Right lobe of liver (tissue), 6 donors: ENCODE measurements around the gene POU3F1. TPM values are rescaled to one million over a fixed set of nuclear protein-coding genes. Genes with fewer than 3 reads are reported as not detected.

Source experiments
- ATAC-seq, 4 donors: fragments of 200-7000 bp; cut with Tn5 transposase; one replicate each; pipeline ENCODE4 v1.9.1; 2020; ENCODE audit warnings: mild to moderate bottlenecking in 4 of 4, moderate library complexity in 4 of 4
- DNase-seq, 3 donors: peaks; one replicate each; pipeline ENCODE4 v3.0.0-alpha.2; 2020
- H3K27ac ChIP-seq, 3 donors: fragments of 200-600 bp; one replicate each; pipeline ENCODE4 v1.8.0; 2022
- H3K27me3 ChIP-seq, 2 donors: fragments of 200-600 bp; one replicate each; pipeline ENCODE4 v1.8.0; 2022
- H3K36me3 ChIP-seq, 4 donors: fragments of 200-600 bp; sonication (generic) in 1 of 4; one replicate each; pipeline versions ENCODE4 v1.5.1 to v1.8.0; 2017 to 2022; ENCODE audit warnings: control low read depth in 1 of 4
- H3K4me1 ChIP-seq, 4 donors: fragments of 200-600 bp; sonication (generic) in 1 of 4; one replicate each; pipeline versions ENCODE4 v1.5.1 to v1.8.0; 2017 to 2022; ENCODE audit warnings: control low read depth in 1 of 4
- H3K4me3 ChIP-seq, 3 donors: fragments of 200-600 bp; one replicate each; pipeline ENCODE4 v1.8.0; 2022
- H3K9me3 ChIP-seq, 4 donors: fragments of 200-600 bp; sonication (generic) in 1 of 4; one replicate each; pipeline versions ENCODE4 v1.5.1 to v1.8.0; 2017 to 2022; ENCODE audit warnings: control low read depth in 1 of 4
- POLR2A ChIP-seq: fragments of 450-650 bp; IDR thresholded peaks from one replicate; pipeline ENCODE4 v1.6.1; 2017; ENCODE audit warnings: antibody characterized with exemption, mild to moderate bottlenecking
- WGBS: methylation state at CpG from one replicate; pipeline ENCODE4 v1.1.6; 2018; ENCODE audit warnings: low coverage, low lambda C conversion rate; ENCODE audit not compliant: insufficient coverage; ENCODE audit errors: missing lambda C conversion rate; 5-methylcytosine and 5-hydroxymethylcytosine counted together
- intact Hi-C, 2 donors: fragments of 100-400 bp; cut with DNase I; formaldehyde crosslinking; loops; one replicate each; pipeline versions ENCODE4 v1.11.2 to v1.14.1; 2022
- total RNA-seq, 6 experiments: library from RNA; depleted of rRNA in 2 of 6; stranded (reverse); fragments of >200 nt in 2 of 6; fragmentation: NEBNext Ultra II Directional in 3 of 6; extraction: Animal tissue kit (Norgen Biotek cat#: 25700) in 3 of 6; gene quantifications; one replicate each; pipeline versions ENCODE4 v1.1.0 to v1.2.4, GENCODE V29; 2016 to 2023
- TF ChIP-seq, protein P1 (sequence below), 4 donors: fragments of 200-600 bp in 3 of 4; fragments of 450-650 bp in 1 of 4; IDR thresholded peaks; one replicate each; pipeline versions ENCODE4 v1.5.1 to v1.8.0; 2016 to 2022; ENCODE audit warnings: antibody characterized with exemption in 4 of 4, mild to moderate bottlenecking in 2 of 4
- donor health status: DM: no; HTN: yes; CAD: no.
- donor health status: DM: no; HTN: no; CAD: no.
- donor health status: DM: no; HTN: no; CAD: no.
- donor health status: DM: no; HTN: yes; CAD: no.
- donor health status: DM: no; HTN: yes; CAD: no.

POU3F1 gene
- total RNA-seq, 6 experiments from 2014 or later = 0.09 TPM; not detected in 5

DNA sequence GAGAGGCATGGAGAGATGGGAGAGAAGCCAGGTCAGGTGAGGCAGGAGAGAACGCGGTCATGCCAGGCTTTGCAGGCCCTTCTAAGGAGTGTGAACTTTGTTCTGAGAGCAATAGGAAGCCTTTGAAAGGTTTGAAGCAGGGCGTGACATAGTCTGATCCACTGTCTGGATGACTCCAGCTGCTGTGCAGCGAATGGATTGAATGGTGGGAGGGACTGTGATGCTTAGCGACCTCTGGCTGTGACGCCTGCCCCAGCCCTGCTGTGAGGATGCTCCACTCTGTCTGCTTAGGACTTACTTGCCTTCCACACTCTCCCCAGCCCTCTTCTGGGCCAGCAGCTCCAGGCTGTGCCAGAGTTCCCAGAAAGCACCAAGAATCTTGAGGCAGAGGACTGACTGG, 41.8 kb upstream of the POU3F1 start:
- TF ChIP-seq POLR2A = no peak
- TF ChIP-seq, protein P1, sequence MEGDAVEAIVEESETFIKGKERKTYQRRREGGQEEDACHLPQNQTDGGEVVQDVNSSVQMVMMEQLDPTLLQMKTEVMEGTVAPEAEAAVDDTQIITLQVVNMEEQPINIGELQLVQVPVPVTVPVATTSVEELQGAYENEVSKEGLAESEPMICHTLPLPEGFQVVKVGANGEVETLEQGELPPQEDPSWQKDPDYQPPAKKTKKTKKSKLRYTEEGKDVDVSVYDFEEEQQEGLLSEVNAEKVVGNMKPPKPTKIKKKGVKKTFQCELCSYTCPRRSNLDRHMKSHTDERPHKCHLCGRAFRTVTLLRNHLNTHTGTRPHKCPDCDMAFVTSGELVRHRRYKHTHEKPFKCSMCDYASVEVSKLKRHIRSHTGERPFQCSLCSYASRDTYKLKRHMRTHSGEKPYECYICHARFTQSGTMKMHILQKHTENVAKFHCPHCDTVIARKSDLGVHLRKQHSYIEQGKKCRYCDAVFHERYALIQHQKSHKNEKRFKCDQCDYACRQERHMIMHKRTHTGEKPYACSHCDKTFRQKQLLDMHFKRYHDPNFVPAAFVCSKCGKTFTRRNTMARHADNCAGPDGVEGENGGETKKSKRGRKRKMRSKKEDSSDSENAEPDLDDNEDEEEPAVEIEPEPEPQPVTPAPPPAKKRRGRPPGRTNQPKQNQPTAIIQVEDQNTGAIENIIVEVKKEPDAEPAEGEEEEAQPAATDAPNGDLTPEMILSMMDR (IDR thresholded peaks at IDR 0.05) = no peak
- WGBS = 34% methylated on average over 2 of the region's 6 CpGs
- H3K36me3 ChIP-seq = no peaks in the 10 kb centered on the region
- intact Hi-C loops = no loop called here
- H3K9me3 ChIP-seq = no peaks in the 10 kb centered on the region
- no peaks in the 10 kb centered on the region for H3K27me3 ChIP-seq
- DNase-seq (no peak), ATAC-seq (no peak)
- no peak overlapping the region for H3K4me3 ChIP-seq
- H3K4me1 ChIP-seq = peaks cover 0 to 24% (median 9%) of the 10 kb centered on the region in 4 donors
- H3K27ac ChIP-seq = no peak overlapping the region

DNA sequence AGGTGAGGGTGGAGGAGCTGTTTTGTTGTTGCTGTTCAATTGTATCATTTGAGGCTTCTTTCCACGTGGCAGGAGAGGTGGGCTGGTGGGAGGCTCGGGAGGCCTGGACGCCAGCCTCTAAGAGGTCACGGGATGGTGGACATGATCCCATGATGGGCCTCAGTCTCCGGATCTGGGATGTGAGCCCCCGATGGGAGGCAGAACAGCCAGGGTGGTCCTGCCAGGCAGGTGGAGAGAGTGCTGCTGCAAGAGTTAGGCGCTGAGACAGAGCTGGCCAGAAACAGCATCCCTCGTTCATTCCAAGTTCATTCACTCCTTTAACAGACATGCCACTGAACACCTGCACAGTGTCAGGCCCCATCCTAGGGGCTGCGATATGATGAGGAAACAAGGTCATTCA, 41.1 kb upstream of the POU3F1 start:
- intact Hi-C loops = no loop called here
- Histone ChIP-seq H3K27me3 (no peaks in the 10 kb centered on the region), H3K9me3 (no peaks in the 10 kb centered on the region)

DNA sequence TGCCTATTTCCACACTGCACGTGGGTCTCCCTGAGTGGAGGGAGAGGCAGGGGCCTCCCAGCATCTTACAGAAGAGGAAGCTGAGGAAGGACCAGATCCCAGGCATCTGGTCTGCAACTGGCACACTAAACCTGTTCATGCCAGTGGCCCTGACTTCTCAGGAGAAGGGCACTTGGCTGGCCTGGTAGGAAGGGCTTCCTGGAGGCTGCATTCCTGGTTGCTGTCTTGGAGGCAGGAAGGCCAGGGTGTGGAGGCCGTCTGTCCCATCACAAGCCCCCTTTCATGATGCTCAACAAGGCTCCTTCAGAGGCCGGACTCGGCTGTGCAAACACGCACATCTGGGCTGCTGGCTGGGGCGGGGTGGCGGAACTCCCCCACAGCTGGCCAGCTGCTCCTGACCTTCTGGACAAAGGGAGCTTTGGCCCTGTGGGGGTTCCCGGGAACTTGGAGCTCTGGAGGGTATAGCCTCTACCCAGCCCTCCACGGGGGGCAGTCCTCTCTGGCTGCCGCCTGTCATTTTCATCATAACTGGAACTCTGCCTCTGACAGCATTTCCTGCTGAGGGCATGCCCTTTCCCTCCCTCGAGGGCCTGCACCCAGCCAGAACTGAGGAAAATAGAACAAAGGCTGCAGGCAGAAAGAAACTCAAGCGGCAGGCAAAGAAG, 39.2 kb upstream of the POU3F1 start:
- intact Hi-C loops = no loop called here
- no peak for DNase-seq
- H3K9me3 ChIP-seq = no peaks in the 10 kb centered on the region

More for the DNA sequence above, 41.1 kb upstream of the POU3F1 start:
- Histone ChIP-seq H3K36me3 (no peaks in the 10 kb centered on the region), H3K27ac (no peak overlapping the region), H3K4me1 (peaks cover 0 to 31% (median 13%) of the 10 kb centered on the region in 4 donors), H3K4me3 (no peak overlapping the region)
- no peak for DNase-seq
- no peak for ATAC-seq
- 69% methylated on average over 3 of the region's 9 CpGs for WGBS
- TF ChIP-seq, protein P1 (IDR thresholded peaks at IDR 0.05) = no peak
- TF ChIP-seq POLR2A = no peak

DNA sequence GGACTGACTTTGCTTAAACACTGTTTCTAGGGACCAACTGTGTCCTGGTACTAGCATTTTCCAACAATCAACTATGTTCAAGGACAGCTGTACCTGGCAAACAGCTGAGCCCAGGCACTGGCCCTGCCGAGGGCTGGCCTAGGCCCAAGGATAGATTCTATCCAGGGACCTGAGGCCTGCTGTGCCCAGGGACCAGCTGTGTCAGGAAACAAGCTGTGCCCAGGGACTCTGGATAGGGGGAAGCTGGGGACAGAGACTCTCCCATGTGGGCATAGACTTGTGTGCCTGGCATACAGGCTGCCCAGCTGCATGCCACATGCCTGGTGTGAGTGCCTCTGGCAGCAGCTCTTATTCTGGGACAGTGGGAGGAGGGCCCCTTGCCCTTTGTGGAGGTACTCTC, 38.1 kb upstream of the POU3F1 start:
- DNase-seq = peak; percentile 72 to 95 (median 87)
- no peak for TF ChIP-seq POLR2A
- TF ChIP-seq, protein P1 (IDR thresholded peaks at IDR 0.05) = no peak
- Histone ChIP-seq H3K4me1 (peaks cover 0 to 40% (median 17%) of the 10 kb centered on the region in 4 donors), H3K36me3 (no peaks in the 10 kb centered on the region), H3K4me3 (no peak overlapping the region), H3K27ac (peak overlapping the region in 2 of 3 donors; percentile 52 to 60), H3K27me3 (no peaks in the 10 kb centered on the region), H3K9me3 (no peaks in the 10 kb centered on the region)
- intact Hi-C loops = no loop called here
- no CpG with 5 or more reads among the region's 1 CpG for WGBS
- ATAC-seq = peak; percentile 88 to 92 (median 91)

More for the DNA sequence above, 39.2 kb upstream of the POU3F1 start:
- peaks cover 0 to 40% (median 17%) of the 10 kb centered on the region in 4 donors for H3K4me1 ChIP-seq
- WGBS = 20% methylated on average over 2 of the region's 12 CpGs
- H3K36me3 ChIP-seq = no peaks in the 10 kb centered on the region
- no peaks in the 10 kb centered on the region for H3K27me3 ChIP-seq
- ATAC-seq = no peak
- TF ChIP-seq, protein P1 (IDR thresholded peaks at IDR 0.05) = no peak
- no peak for TF ChIP-seq POLR2A
- H3K27ac ChIP-seq = no peak overlapping the region
- no peak overlapping the region for H3K4me3 ChIP-seq
